Thyroid gland (tissue), 4 donors: ENCODE data around the gene PREX1. TPM values are rescaled to one million over a fixed set of nuclear protein-coding genes. Genes with fewer than 3 reads are reported as not detected.

ENCODE experiments used
- DNase-seq, 2 donors: peaks; one replicate each; pipeline ENCODE4 v3.0.0-alpha.2; 2019
- H3K27ac ChIP-seq, 3 donors: fragments of 200-600 bp; sonication (generic); 1 replicate in 2 of 3; 2 replicates in 1 of 3; pipeline ENCODE4 v1.5.1; 2016 to 2019; ENCODE audit warnings: mild to moderate bottlenecking in 1 of 3, moderate library complexity in 1 of 3
- H3K27me3 ChIP-seq: fragments of 200-600 bp; sonication (generic); one replicate; pipeline ENCODE4 v1.5.1; 2019
- H3K36me3 ChIP-seq, 2 donors: fragments of 200-600 bp; sonication (generic); one replicate each; pipeline ENCODE4 v1.5.1; 2016 to 2019
- H3K4me1 ChIP-seq, 2 donors: fragments of 200-600 bp; sonication (generic); one replicate each; pipeline ENCODE4 v1.5.1; 2017 to 2019
- H3K4me3 ChIP-seq, 3 donors: fragments of 200-600 bp; sonication (generic); replicated peaks in 1 of 3; 1 replicate in 2 of 3; 2 replicates in 1 of 3; pipeline ENCODE4 v1.5.1; 2016; ENCODE audit warnings: mild to moderate bottlenecking in 1 of 3
- H3K9me3 ChIP-seq: fragments of 200-600 bp; sonication (generic); one replicate; pipeline ENCODE4 v1.5.1; 2017
- POLR2A ChIP-seq, 2 donors: fragments of 450-650 bp; IDR thresholded peaks; one replicate each; pipeline ENCODE4 v1.6.1; 2017; ENCODE audit warnings: antibody characterized with exemption in 2 of 2, mild to moderate bottlenecking in 2 of 2, moderate library complexity in 1 of 2
- WGBS, 2 donors: methylation state at CpG; one replicate each; pipeline ENCODE4 v1.1.5; 2017; 5-methylcytosine and 5-hydroxymethylcytosine counted together
- intact Hi-C: fragments of 100-400 bp; cut with DNase I; formaldehyde crosslinking; loops from one replicate; pipeline ENCODE4 v1.15.1; 2023
- total RNA-seq, 4 donors: library from RNA; depleted of rRNA; stranded (reverse); fragments of >200 nt; gene quantifications; one replicate each; pipeline ENCODE4 v1.2.3, GENCODE V29; 2016
- TF ChIP-seq, protein P1 (sequence below), 6 experiments: fragments of 200-600 bp in 3 of 6; fragments of 450-650 bp in 3 of 6; sonication (generic) in 3 of 6; IDR thresholded peaks; one replicate each; pipeline ENCODE4 v1.5.1; 2016 to 2019; ENCODE audit warnings: antibody characterized with exemption in 6 of 6, mild to moderate bottlenecking in 2 of 6, inconsistent platforms in 1 of 6, moderate library complexity in 1 of 6

The PREX1 gene
- total RNA-seq, 4 donors from 2014 or later, result 10.2 to 42.7 (median 18.7) TPM

- 74 to 79% methylated on average over 15 to 17 of the region's 17 CpGs for WGBS, 2 donors
Measured at GRCh38 chr20:48605364-48606171, 222.2 kb downstream of the PREX1 start.

DNA sequence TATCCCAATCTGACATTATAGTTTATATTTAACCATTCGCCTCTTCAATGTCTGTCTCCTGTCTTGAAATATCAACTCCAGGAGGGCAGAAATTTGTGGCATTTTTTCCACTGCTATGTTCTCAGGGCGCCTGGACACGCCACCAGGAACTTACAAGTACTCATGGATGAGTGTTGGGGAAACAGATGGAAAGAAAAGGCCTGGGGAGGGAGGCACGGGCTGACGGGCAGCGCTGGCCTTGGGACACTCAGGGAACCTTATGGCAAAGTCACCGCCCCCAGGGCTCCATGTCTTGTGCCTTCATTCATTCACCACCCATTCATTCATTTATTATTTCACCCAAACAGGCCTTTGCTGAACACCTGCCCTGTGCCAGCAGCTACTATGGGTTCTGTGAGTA lies 222.9 kb downstream of the PREX1 start:
- TF ChIP-seq, protein P1, sequence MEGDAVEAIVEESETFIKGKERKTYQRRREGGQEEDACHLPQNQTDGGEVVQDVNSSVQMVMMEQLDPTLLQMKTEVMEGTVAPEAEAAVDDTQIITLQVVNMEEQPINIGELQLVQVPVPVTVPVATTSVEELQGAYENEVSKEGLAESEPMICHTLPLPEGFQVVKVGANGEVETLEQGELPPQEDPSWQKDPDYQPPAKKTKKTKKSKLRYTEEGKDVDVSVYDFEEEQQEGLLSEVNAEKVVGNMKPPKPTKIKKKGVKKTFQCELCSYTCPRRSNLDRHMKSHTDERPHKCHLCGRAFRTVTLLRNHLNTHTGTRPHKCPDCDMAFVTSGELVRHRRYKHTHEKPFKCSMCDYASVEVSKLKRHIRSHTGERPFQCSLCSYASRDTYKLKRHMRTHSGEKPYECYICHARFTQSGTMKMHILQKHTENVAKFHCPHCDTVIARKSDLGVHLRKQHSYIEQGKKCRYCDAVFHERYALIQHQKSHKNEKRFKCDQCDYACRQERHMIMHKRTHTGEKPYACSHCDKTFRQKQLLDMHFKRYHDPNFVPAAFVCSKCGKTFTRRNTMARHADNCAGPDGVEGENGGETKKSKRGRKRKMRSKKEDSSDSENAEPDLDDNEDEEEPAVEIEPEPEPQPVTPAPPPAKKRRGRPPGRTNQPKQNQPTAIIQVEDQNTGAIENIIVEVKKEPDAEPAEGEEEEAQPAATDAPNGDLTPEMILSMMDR (IDR thresholded peaks at IDR 0.05), result no peak
- no peak for TF ChIP-seq POLR2A (IDR thresholded peaks at IDR 0.05)
- no peaks in the 10 kb centered on the region for H3K27me3 ChIP-seq
- H3K9me3 ChIP-seq, result no peaks in the 10 kb centered on the region
- DNase-seq, result no peak
- WGBS, 2 donors, result 69 to 78% methylated on average over 7 of the region's 7 CpGs
- no peaks in the 10 kb centered on the region for H3K36me3 ChIP-seq
- no peaks in the 10 kb centered on the region for H3K4me1 ChIP-seq
- no peak overlapping the region for H3K4me3 ChIP-seq
- intact Hi-C loops, result no loop called here
- H3K27ac ChIP-seq, result no peak overlapping the region

More at GRCh38 chr20:48605364-48606171, 222.2 kb downstream of the PREX1 start:
- Histone ChIP-seq H3K4me3 (no peak overlapping the region), H3K27me3 (no peaks in the 10 kb centered on the region), H3K36me3 (no peaks in the 10 kb centered on the region), H3K9me3 (no peaks in the 10 kb centered on the region), H3K27ac (no peak overlapping the region), H3K4me1 (no peaks in the 10 kb centered on the region)
- no peak for DNase-seq
- intact Hi-C loops, result no loop called here
- TF ChIP-seq POLR2A (IDR thresholded peaks at IDR 0.05), result no peak
- TF ChIP-seq, protein P1 (IDR thresholded peaks at IDR 0.05), result no peak

GRCh38 chr20:48604426-48604825 lies 223.4 kb downstream of the PREX1 start:
- TF ChIP-seq, protein P1 (IDR thresholded peaks at IDR 0.05), result no peak
- no peak for TF ChIP-seq POLR2A (IDR thresholded peaks at IDR 0.05)
- no peaks in the 10 kb centered on the region for H3K36me3 ChIP-seq
- H3K4me3 ChIP-seq, result no peak overlapping the region
- no peaks in the 10 kb centered on the region for H3K9me3 ChIP-seq
- H3K4me1 ChIP-seq, result no peaks in the 10 kb centered on the region
- H3K27ac ChIP-seq, result no peak overlapping the region
- DNase-seq, result no peak
- no peaks in the 10 kb centered on the region for H3K27me3 ChIP-seq
- WGBS, 2 donors, result 87 to 95% methylated on average over 9 of the region's 9 CpGs
- intact Hi-C loops, result no loop called here

DNA sequence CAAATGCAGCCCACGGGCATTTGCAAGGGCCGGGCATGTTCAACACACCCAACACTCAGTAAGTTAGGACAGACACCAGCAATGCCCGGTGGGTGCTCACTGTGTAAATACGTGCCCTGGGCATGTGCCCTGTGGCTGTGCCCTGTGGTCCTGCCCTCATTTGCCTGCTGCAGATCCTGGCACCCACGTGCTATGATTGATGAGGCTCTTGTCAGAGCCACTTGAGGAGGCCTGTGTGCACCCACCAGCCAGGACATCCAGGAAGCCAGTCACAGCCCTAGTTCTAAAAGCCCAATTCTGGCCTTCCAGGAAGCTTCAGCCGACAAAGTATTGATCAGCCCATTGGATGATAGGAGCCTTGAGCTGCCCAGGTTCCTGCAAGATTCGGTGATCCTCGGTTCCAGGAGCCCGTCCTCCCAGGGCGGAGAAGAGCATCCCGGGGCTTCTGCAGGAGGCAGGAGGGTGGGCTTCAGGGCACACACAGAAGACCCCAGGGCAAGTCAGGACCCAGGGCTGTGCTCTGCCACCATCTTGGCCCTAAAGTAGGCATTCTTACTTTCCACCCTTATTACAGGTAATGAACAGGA lies 223.9 kb downstream of the PREX1 start:
- TF ChIP-seq POLR2A (IDR thresholded peaks at IDR 0.05), result no peak
- TF ChIP-seq, protein P1 (IDR thresholded peaks at IDR 0.05), result no peak
- Histone ChIP-seq H3K36me3 (no peaks in the 10 kb centered on the region), H3K4me3 (no peak overlapping the region), H3K9me3 (no peaks in the 10 kb centered on the region), H3K4me1 (no peaks in the 10 kb centered on the region), H3K27me3 (no peaks in the 10 kb centered on the region), H3K27ac (no peak overlapping the region)
- WGBS, 2 donors, result 83 to 90% methylated on average over 3 of the region's 11 CpGs
- intact Hi-C loops, result no loop called here
- no peak for DNase-seq
